ENCODE measurements around the gene NCOA3. TPM values are rescaled to one million over a fixed set of nuclear protein-coding genes. Genes with fewer than 3 reads are reported as not detected.

NCOA3 gene
- total and polyA plus RNA-seq, 2 experiments from 2014 or later: 6.7 to 25.8 TPM

- Mint-ChIP-seq H3K4me1 (peaks cover 14% of the 10 kb centered on the region), H3K9me3 (no peaks in the 10 kb centered on the region), H3K4me3 (no peak overlapping the region), H3K27me3 (ENCODE audit: insufficient read depth, low read depth, poor library complexity) (peaks cover 10% of the 10 kb centered on the region), H3K27ac (no peak overlapping the region), H3K36me3 (ENCODE audit: low read depth) (no peaks in the 10 kb centered on the region; the same call in 2 of the 3 replicates)
- no peak for DNase-seq (ENCODE audit: low spot score)
- Histone ChIP-seq H3K4me1 (ENCODE audit: insufficient read depth) (peaks cover 9% of the 10 kb centered on the region; the same call in 1 of the 2 replicates), H3K4me3 (no peak overlapping the region), H2AFZ (no peak overlapping the region), H3K36me3 (ENCODE audit: insufficient read depth) (no peaks in the 10 kb centered on the region), H3F3A (replicated peaks; ENCODE audit: low read depth) (no peaks in the 10 kb centered on the region), H3K9me2 (ENCODE audit: insufficient read depth) (no peaks in the 10 kb centered on the region), H3K27ac (ENCODE audit: low read depth) (no peak overlapping the region), H3K27me3 (ENCODE audit: insufficient read depth) (no peaks in the 10 kb centered on the region), H3K79me2 (replicated peaks; ENCODE audit: insufficient read depth) (no peaks in the 10 kb centered on the region), H4K20me1 (replicated peaks; ENCODE audit: insufficient read depth) (no peaks in the 10 kb centered on the region), H3K4me2 (no peak overlapping the region)
- no peak for ATAC-seq
- no peak for TF ChIP-seq EZH2 (IDR thresholded peaks at IDR 0.05; ENCODE audit: low read depth, unreplicated experiment)
- TF ChIP-seq JUNB (IDR thresholded peaks at IDR 0.05; ENCODE audit: unreplicated experiment): no peak
- no peak for TF ChIP-seq ZNF331 (CRISPR knock-in tag; IDR thresholded peaks at IDR 0.05; ENCODE audit: low read depth)
- TF ChIP-seq ZNF114 (CRISPR knock-in tag; IDR thresholded peaks at IDR 0.05): no peak
These were observed 166.0 kb downstream of the NCOA3 start for GRCh38 chr20:47667531-47668312.

- no peak overlapping the region for H3K4me3 Mint-ChIP-seq
- peaks cover 9% of the 10 kb centered on the region; the same call in 1 of the 2 replicates for H3K4me1 ChIP-seq (ENCODE audit: insufficient read depth)
- ATAC-seq: no peak
- DNase-seq (ENCODE audit: low spot score): no peak
- no peak overlapping the region for H2AFZ ChIP-seq
- no peaks in the 10 kb centered on the region for H3K36me3 ChIP-seq (ENCODE audit: insufficient read depth)
- H3K9me3 Mint-ChIP-seq: no peaks in the 10 kb centered on the region
- no peaks in the 10 kb centered on the region for H3F3A ChIP-seq (replicated peaks; ENCODE audit: low read depth)
- no peak for TF ChIP-seq REST (IDR thresholded peaks at IDR 0.05; ENCODE audit: unreplicated experiment)
- H3K36me3 Mint-ChIP-seq (ENCODE audit: low read depth): no peaks in the 10 kb centered on the region; the same call in 2 of the 3 replicates
- peaks cover 10% of the 10 kb centered on the region for H3K27me3 Mint-ChIP-seq (ENCODE audit: insufficient read depth, low read depth, poor library complexity)
- no peak overlapping the region for H3K4me3 ChIP-seq
- H3K27me3 ChIP-seq (ENCODE audit: insufficient read depth): no peaks in the 10 kb centered on the region
- H4K20me1 ChIP-seq (replicated peaks; ENCODE audit: insufficient read depth): no peaks in the 10 kb centered on the region; the same call in 1 of the 2 replicates
- H3K27ac Mint-ChIP-seq: no peak overlapping the region
- H3K4me1 Mint-ChIP-seq: peaks cover 19% of the 10 kb centered on the region
- no peaks in the 10 kb centered on the region for H3K79me2 ChIP-seq (replicated peaks; ENCODE audit: insufficient read depth)
- H3K27ac ChIP-seq (ENCODE audit: low read depth): no peak overlapping the region
- no peak overlapping the region for H3K4me2 ChIP-seq
- no peaks in the 10 kb centered on the region for H3K9me2 ChIP-seq (ENCODE audit: insufficient read depth)
These were observed 166.8 kb downstream of the NCOA3 start for GRCh38 chr20:47668313-47669151.

All from GM23338 (cell line).